GM19099 (cell line): ENCODE data around the gene CHCHD10.

Experiments used
- POLR2A ChIP-seq: IDR thresholded peaks from 3 replicates; pipeline ENCODE4 v1.6.1; 2011; ENCODE audit warnings: low read depth; ENCODE audit not compliant: insufficient read length; ENCODE audit errors: extremely low read depth

Gene CHCHD10

DNA sequence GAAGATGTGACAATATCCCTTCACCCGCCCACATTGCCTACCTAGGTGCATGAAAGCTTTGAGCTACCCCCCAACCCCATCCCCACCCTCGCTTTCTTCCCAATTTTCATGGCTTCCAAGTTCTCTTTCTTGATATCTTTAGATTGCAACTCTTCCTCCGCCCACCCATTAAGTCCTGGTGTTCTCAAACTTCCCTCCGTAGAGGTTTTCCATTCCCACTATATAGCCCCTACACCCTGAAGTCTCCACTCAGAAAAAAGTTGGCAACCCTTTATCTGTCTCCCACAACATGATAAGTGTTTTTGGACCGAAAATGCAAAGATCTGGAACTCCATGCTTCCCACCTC is 17.4 kb downstream of the CHCHD10 start:
- no peak for TF ChIP-seq POLR2A

DNA sequence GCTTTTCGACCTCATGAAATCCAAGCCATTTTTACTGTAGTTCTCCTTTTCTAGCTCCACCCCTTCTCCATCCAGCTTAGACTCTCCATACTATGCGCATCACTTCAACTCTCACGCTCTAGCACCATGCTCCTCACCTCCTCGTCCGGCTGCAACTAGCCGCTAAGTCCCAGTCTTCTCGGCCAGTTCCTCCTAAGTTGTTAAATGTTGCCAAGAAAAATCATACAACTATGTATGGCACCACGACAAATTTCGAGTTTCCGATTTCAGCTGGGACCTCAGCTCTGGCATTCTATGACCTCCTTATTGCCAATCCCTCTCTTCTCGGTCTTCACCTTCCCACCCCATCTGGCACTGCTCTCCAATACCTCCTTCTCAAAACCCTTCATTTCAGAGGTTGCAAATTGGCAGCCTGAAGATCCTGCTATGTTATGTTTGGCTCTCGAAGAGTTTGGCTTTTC is 17.9 kb downstream of the CHCHD10 start:
- no peak for TF ChIP-seq POLR2A

GRCh38 chr22:23745791-23746190 is 22.0 kb downstream of the CHCHD10 start:
- no peak for TF ChIP-seq POLR2A

- no peak for TF ChIP-seq POLR2A
Observed at GRCh38 chr22:23744485-23744884, 23.3 kb downstream of the CHCHD10 start.

GRCh38 chr22:23744001-23744400 is 23.8 kb downstream of the CHCHD10 start:
- TF ChIP-seq POLR2A = no peak

- TF ChIP-seq POLR2A = no peak
Observed at GRCh38 chr22:23743303-23743705, 24.5 kb downstream of the CHCHD10 start.

DNA sequence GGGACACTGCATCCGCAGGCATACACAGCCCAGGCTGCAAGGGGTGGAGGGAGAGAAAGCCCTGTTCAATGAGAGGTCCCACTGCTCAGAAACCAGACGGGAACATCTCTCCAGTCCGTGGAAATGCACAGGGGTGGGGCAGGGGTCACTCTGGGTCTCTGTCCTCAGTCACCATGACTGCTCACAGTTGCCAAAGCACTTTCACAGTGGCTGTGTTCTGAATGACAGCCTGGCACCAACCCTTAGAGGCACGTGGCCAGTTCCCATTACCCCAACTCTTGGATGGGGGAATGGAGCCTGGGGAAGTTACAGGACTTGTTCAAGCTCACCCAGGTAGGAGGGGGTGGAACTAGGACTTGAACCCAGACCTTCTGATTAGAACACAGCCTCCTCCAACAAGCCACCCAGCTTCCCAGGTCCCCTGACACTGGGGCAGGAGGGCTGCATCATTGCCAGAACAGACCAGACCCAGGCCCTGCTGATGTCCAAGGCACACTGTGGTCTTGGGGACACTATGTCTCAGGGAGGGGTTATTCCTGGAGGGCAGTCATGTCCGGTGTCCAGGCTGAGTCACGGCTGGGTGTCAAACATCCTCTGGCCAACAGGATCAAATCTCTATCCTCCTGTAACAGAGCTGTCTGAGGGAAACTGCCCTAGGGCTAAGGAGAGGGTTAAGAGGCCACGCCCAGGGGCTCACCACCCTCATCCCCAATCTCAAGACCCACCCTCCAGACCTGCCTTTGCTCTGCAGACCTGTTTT is 25.1 kb downstream of the CHCHD10 start:
- TF ChIP-seq POLR2A = no peak

DNA sequence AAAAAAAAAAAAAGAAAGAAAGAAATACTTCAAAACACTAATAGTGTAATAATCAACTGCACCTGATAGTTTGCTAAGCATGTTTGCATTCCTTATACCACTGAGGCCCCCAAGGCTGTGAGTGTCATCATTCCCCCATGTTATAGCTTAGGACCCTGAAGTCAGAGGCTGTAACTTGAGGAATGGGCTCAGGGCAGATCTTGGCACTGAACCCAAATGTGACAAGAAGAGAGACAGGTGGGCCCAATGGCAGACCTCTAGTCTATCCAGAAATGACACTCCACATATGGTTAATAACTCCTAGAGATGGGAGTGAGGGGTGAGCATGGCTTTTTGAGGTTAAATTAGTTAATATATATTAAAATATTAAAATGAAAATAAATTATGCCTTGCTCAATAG is 30.1 kb downstream of the CHCHD10 start:
- no peak for TF ChIP-seq POLR2A

DNA sequence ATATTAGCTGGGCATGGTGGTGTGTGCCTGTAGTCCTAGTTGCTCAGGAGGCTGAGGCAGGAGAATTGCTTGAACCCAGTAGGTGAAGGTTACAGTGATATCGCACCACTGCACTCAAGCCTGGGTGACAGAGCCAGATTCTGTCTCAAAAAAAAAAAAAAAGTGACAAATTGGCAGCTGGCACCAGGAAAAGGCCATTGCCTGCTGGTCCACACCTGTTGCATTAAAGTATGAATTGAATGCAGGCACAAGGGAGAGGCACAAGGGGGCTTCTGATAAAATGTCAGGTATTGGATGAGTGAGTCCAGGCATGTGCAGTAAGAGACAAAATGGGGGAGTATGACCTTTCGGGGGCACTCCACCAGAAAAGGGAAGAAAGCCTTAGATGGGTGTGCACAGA is 45.0 kb downstream of the CHCHD10 start:
- no peak for TF ChIP-seq POLR2A

GRCh38 chr22:23722160-23722559 is 45.6 kb downstream of the CHCHD10 start:
- no peak for TF ChIP-seq POLR2A

DNA sequence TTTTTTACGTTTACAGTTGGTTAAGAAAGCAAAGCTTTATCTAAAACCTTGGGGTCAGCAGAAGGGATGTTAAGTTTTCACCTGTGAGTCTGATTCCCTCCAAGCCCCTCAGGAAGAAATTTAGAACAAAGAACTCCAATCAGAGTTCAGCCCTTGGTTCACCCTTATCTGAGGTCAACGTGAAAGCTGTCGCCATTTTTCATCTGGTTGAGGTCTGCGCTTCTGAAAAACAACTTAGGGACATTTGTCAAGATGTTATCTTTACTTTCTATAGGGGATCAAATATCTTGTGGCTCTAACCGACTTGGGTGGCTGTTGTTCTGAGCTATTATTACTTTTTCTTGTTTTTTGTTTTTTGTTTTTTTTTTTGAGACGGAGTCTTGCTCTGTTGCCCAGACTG is 46.9 kb downstream of the CHCHD10 start:
- no peak for TF ChIP-seq POLR2A

GRCh38 chr22:23718371-23719165 is 49.2 kb downstream of the CHCHD10 start:
- no peak for TF ChIP-seq POLR2A

DNA sequence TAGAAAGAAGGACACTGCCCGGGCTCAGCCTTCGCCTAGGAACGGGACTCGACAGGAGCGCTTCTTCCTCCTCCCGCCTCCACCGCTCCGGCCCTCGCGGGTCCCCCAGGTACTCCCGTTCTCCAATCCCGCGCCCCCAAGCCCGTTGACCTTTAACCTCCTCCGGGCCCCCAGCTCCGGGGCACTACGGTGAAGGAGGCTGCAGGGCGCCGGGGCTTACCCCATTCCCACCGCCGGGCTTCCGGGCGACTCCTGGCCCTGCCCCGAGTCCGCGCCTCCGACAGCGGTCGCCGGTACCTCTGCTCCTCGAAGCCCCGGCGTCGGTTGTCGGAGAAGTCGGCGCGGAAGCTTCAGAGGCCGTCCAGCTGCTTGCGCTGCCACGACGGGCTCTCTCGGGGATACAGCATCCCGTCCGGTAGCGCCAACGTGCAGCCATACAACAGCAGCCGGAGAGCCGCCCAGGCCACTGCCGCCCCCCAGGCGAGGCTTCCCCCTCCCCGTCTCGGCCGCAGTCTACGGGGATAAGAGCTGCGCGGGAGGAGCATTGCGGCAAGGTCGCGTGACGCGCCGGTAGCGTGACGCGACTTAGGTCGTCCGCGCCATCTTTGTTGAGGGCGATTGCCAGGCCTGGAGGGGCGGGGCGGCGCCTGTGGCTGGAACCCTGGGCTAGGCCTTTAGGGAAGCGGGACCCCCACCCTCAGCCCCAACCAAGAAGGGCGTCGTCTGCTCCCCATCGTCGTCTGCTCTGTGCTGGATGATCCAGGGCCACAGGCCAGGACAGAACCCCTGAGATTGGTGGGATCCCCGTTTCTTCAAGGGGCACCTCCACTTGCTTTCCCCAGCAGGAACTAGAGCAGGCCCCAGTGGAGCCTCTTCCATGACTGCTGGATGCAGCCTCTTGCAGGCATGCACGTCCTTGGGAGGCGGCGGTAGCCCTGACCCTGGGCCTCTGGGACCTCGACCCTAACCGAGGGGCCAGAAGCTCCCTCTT is 50.7 kb downstream of the CHCHD10 start:
- peak; percentile 88 for TF ChIP-seq POLR2A
